Neural cell (in vitro differentiated cells): ENCODE measurements around the gene STX1A.

Experiments
- CTCF ChIP-seq: fragments of 450-650 bp; IDR thresholded peaks from 2 replicates; pipeline ENCODE4 v1.5.1; 2014; ENCODE audit warnings: antibody characterized with exemption, mild to moderate bottlenecking, moderate library complexity; ENCODE audit not compliant: poor library complexity, severe bottlenecking
- POLR2AphosphoS5 ChIP-seq: IDR thresholded peaks from 2 replicates; pipeline ENCODE4 v1.6.1; 2012

GRCh38 chr7:73730485-73730884 is 11.0 kb upstream of the STX1A start:
- TF ChIP-seq POLR2AphosphoS5 (no peak), CTCF (no peak)
